WTC11 (cell line): ENCODE data around the gene PARVB. TPM values are rescaled to one million over a fixed set of nuclear protein-coding genes. Genes with fewer than 3 reads are reported as not detected.

ENCODE experiments used
- ATAC-seq: fragments of 200-7000 bp; cut with Tn5 transposase; 2 replicates; pipeline ENCODE4 v1.10.0; 2021; ENCODE audit warnings: mild to moderate bottlenecking, moderate library complexity
- CTCF ChIA-PET: fragments of 300-600 bp; sonication (Branson Sonifier 250); formaldehyde crosslinking; loops from one replicate; lab custom pipeline; 2021; ENCODE audit warnings: antibody characterized with exemption; lab: Charles Lee
- POLR2A ChIA-PET: fragments of 350-600 bp; sonication (Branson Sonifier 250); formaldehyde crosslinking; loops from one replicate; lab custom pipeline; 2021; ENCODE audit warnings: antibody characterized with exemption; lab: Charles Lee
- DNase-seq: peaks from one replicate; pipeline ENCODE4 v3.0.0; 2021; ENCODE audit warnings: low spot score
- H3K27ac Mint-ChIP-seq: 2 replicates; pipeline ENCODE4 v1.8.0; 2021; ENCODE audit warnings: mixed read lengths
- H3K27me3 Mint-ChIP-seq: 2 replicates; pipeline ENCODE4 v1.8.0; 2021; ENCODE audit warnings: low read depth, mild to moderate bottlenecking, moderate library complexity, mixed read lengths
- H3K36me3 Mint-ChIP-seq: 2 replicates; pipeline ENCODE4 v1.8.0; 2021; ENCODE audit warnings: mixed read lengths
- H3K4me1 Mint-ChIP-seq: 2 replicates; pipeline ENCODE4 v1.8.0; 2022; ENCODE audit warnings: mixed read lengths
- H3K4me3 Mint-ChIP-seq: 2 replicates; pipeline ENCODE4 v1.8.0; 2021; ENCODE audit warnings: mild to moderate bottlenecking, moderate library complexity, mixed read lengths
- H3K9me3 Mint-ChIP-seq: 2 replicates; pipeline ENCODE4 v1.8.0; 2021; ENCODE audit warnings: mixed read lengths
- CREB1 ChIP-seq: sonication (generic); formaldehyde crosslinking; IDR thresholded peaks from 2 replicates; pipeline ENCODE4 v1.8.0; 2023; ENCODE audit warnings: mild to moderate bottlenecking, missing genetic modification reagents
- FOXJ3 ChIP-seq: sonication (generic); formaldehyde crosslinking; IDR thresholded peaks from 2 replicates; pipeline ENCODE4 v1.9.0; 2021; ENCODE audit warnings: missing genetic modification reagents, mild to moderate bottlenecking, borderline replicate concordance
- FOXK1 ChIP-seq: sonication (generic); formaldehyde crosslinking; IDR thresholded peaks from 2 replicates; pipeline ENCODE4 v1.8.0; 2022; ENCODE audit warnings: mild to moderate bottlenecking, moderate library complexity, missing genetic modification reagents
- FOXP1 ChIP-seq: sonication (generic); formaldehyde crosslinking; IDR thresholded peaks from 2 replicates; pipeline ENCODE4 v1.8.0; 2022; ENCODE audit warnings: missing genetic modification reagents, mild to moderate bottlenecking, moderate library complexity, borderline replicate concordance
- GABPB1 ChIP-seq: sonication (generic); formaldehyde crosslinking; IDR thresholded peaks from 2 replicates; pipeline ENCODE4 v1.8.1; 2023; ENCODE audit warnings: mild to moderate bottlenecking, missing genetic modification reagents
- NR3C1 ChIP-seq: sonication (generic); formaldehyde crosslinking; conservative IDR thresholded peaks from 2 replicates; pipeline ENCODE4 v1.8.1; 2023; ENCODE audit warnings: low read depth, mild to moderate bottlenecking, missing genetic modification reagents
- PRRX2 ChIP-seq: fragments of 250-450 bp; sonication (Bioruptor Pico); IDR thresholded peaks from 2 replicates; pipeline ENCODE4 v1.8.0; 2021; ENCODE audit warnings: mild to moderate bottlenecking
- SMAD4 ChIP-seq: sonication (generic); formaldehyde crosslinking; IDR thresholded peaks from 2 replicates; pipeline ENCODE4 v1.8.0; 2022; ENCODE audit warnings: mild to moderate bottlenecking, missing genetic modification reagents
- SP1 ChIP-seq: sonication (generic); formaldehyde crosslinking; conservative IDR thresholded peaks from 2 replicates; pipeline ENCODE4 v1.8.1; 2022; ENCODE audit warnings: missing genetic modification reagents
- TEAD4 ChIP-seq: sonication (generic); formaldehyde crosslinking; IDR thresholded peaks from 2 replicates; pipeline ENCODE4 v1.8.0; 2022; ENCODE audit warnings: mild to moderate bottlenecking, missing genetic modification reagents
- ZNF219 ChIP-seq: sonication (generic); formaldehyde crosslinking; IDR thresholded peaks from 2 replicates; pipeline ENCODE4 v1.8.0; 2023; ENCODE audit warnings: missing genetic modification reagents, mild to moderate bottlenecking, borderline replicate concordance
- ZNF232 ChIP-seq: sonication (generic); formaldehyde crosslinking; IDR thresholded peaks from 2 replicates; pipeline ENCODE4 v1.8.0; 2022; ENCODE audit warnings: mild to moderate bottlenecking, missing genetic modification reagents
- total RNA-seq: library from RNA; stranded (reverse); gene quantifications from 3 replicates; pipeline ENCODE4 v1.2.3, GENCODE V29; 2021
- TF ChIP-seq, protein P1 (sequence below): sonication (generic); formaldehyde crosslinking; IDR thresholded peaks from 2 replicates; pipeline ENCODE4 v1.8.0; 2023; ENCODE audit warnings: missing genetic modification reagents, mild to moderate bottlenecking, borderline replicate concordance
- TF ChIP-seq, protein P2 (sequence below): sonication (generic); formaldehyde crosslinking; IDR thresholded peaks from 2 replicates; pipeline ENCODE4 v1.8.0; 2023; ENCODE audit warnings: mild to moderate bottlenecking, missing genetic modification reagents
- TF ChIP-seq, protein P3 (sequence below): sonication (generic); formaldehyde crosslinking; IDR thresholded peaks from 2 replicates; pipeline ENCODE4 v1.8.0; 2022; ENCODE audit warnings: mild to moderate bottlenecking, missing genetic modification reagents
- TF ChIP-seq, protein P4 (sequence below): fragments of 250-450 bp; sonication (Bioruptor Pico); IDR thresholded peaks from 2 replicates; pipeline ENCODE4 v1.8.0; 2021; ENCODE audit warnings: mild to moderate bottlenecking
- TF ChIP-seq, protein P5 (sequence below): sonication (generic); formaldehyde crosslinking; IDR thresholded peaks from 2 replicates; pipeline ENCODE4 v1.8.0; 2022; ENCODE audit warnings: missing genetic modification reagents

Gene PARVB
- total RNA-seq, 1 experiment from 2014 or later = 3.3 TPM

DNA sequence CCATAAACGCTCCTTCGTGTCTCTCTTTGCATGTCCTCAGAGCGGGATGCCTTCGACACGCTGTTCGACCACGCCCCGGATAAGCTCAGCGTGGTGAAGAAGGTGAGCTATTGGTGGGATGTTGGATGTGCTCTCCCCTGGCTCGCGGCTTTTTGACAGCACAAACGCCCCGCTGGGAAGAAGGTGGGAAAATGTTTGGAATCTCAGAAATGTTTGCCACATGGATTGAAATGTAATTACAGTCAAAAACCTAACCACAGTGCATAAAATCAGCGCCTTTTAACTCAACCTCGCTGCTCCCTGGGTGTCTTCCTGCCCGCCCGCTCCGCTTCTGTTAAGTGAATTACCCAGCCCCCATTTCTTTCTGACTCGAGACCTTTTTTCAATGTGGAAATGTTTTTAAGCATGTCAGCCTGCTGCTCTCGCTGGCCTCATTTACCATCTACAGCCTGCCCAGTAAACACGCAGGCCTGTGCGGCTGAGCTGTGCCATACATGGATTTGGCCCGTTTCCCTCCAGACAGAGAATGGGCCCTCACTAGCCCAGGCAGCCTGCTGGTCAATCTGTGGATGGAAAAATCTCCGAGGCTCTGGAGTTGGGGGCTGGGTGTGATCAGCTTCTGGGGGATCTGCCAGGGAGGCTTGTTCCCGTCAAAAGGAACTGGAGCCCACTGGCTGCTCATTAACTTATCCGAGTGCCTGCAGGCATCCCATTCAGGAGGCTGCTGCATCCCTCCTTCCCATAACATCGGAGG, 123.9 kb downstream of the PARVB start (continued):
- TF ChIP-seq, protein P1, sequence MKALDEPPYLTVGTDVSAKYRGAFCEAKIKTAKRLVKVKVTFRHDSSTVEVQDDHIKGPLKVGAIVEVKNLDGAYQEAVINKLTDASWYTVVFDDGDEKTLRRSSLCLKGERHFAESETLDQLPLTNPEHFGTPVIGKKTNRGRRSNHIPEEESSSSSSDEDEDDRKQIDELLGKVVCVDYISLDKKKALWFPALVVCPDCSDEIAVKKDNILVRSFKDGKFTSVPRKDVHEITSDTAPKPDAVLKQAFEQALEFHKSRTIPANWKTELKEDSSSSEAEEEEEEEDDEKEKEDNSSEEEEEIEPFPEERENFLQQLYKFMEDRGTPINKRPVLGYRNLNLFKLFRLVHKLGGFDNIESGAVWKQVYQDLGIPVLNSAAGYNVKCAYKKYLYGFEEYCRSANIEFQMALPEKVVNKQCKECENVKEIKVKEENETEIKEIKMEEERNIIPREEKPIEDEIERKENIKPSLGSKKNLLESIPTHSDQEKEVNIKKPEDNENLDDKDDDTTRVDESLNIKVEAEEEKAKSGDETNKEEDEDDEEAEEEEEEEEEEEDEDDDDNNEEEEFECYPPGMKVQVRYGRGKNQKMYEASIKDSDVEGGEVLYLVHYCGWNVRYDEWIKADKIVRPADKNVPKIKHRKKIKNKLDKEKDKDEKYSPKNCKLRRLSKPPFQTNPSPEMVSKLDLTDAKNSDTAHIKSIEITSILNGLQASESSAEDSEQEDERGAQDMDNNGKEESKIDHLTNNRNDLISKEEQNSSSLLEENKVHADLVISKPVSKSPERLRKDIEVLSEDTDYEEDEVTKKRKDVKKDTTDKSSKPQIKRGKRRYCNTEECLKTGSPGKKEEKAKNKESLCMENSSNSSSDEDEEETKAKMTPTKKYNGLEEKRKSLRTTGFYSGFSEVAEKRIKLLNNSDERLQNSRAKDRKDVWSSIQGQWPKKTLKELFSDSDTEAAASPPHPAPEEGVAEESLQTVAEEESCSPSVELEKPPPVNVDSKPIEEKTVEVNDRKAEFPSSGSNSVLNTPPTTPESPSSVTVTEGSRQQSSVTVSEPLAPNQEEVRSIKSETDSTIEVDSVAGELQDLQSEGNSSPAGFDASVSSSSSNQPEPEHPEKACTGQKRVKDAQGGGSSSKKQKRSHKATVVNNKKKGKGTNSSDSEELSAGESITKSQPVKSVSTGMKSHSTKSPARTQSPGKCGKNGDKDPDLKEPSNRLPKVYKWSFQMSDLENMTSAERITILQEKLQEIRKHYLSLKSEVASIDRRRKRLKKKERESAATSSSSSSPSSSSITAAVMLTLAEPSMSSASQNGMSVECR (CRISPR knock-in tag) = no peak
- TF ChIP-seq, protein P2, sequence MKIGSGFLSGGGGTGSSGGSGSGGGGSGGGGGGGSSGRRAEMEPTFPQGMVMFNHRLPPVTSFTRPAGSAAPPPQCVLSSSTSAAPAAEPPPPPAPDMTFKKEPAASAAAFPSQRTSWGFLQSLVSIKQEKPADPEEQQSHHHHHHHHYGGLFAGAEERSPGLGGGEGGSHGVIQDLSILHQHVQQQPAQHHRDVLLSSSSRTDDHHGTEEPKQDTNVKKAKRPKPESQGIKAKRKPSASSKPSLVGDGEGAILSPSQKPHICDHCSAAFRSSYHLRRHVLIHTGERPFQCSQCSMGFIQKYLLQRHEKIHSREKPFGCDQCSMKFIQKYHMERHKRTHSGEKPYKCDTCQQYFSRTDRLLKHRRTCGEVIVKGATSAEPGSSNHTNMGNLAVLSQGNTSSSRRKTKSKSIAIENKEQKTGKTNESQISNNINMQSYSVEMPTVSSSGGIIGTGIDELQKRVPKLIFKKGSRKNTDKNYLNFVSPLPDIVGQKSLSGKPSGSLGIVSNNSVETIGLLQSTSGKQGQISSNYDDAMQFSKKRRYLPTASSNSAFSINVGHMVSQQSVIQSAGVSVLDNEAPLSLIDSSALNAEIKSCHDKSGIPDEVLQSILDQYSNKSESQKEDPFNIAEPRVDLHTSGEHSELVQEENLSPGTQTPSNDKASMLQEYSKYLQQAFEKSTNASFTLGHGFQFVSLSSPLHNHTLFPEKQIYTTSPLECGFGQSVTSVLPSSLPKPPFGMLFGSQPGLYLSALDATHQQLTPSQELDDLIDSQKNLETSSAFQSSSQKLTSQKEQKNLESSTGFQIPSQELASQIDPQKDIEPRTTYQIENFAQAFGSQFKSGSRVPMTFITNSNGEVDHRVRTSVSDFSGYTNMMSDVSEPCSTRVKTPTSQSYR (CRISPR knock-in tag) = peak; percentile 69
- TF ChIP-seq CREB1 (CRISPR knock-in tag) (peak; percentile 65; the same call in 1 of the 2 replicates), FOXP1 (peak; percentile 48; the same call in 1 of the 2 replicates), TEAD4 (CRISPR knock-in tag) (peak; percentile 81; the same call in 1 of the 2 replicates), SMAD4 (CRISPR knock-in tag) (no peak)
- TF ChIP-seq, protein P3, sequence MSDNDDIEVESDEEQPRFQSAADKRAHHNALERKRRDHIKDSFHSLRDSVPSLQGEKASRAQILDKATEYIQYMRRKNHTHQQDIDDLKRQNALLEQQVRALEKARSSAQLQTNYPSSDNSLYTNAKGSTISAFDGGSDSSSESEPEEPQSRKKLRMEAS (CRISPR knock-in tag) = peak; percentile 90
- TF ChIP-seq, protein P4, sequence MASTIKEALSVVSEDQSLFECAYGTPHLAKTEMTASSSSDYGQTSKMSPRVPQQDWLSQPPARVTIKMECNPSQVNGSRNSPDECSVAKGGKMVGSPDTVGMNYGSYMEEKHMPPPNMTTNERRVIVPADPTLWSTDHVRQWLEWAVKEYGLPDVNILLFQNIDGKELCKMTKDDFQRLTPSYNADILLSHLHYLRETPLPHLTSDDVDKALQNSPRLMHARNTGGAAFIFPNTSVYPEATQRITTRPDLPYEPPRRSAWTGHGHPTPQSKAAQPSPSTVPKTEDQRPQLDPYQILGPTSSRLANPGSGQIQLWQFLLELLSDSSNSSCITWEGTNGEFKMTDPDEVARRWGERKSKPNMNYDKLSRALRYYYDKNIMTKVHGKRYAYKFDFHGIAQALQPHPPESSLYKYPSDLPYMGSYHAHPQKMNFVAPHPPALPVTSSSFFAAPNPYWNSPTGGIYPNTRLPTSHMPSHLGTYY = 0 out of 2 replicates have a peak, but pooled peaks have one; percentile 15
- TF ChIP-seq, all 79 proteins: peak for 15

DNA sequence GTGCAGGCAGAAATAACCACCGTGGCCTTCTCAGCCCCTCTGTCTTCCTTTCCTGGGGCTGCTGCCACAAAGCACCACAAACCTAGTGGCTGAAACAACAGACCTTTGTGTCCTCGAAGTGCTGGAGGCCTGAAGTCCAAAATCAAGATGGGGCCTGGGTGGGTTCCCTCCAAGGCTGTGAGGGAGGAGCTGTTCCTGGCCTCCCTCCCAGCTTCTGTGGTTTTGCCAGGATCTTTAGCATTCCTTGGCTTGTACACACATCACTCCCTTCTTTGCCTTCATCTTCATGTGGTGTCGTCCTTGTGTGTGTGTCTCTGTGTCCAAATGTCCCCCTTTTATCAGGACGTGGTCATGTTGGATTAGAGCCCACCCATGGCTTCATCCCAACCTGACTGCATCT, 127.6 kb downstream of the PARVB start:
- ChIA-PET CTCF (interaction anchor here (1.9 kb wide), 1 partner anchor 66 kb away, joined by 5 read pairs; no protein-coding TSS in a partner anchor), POLR2A (no interaction called here)
- no peak overlapping the region for H3K4me3 Mint-ChIP-seq
- peaks cover 36% of the 10 kb centered on the region for H3K4me1 Mint-ChIP-seq
- no peak overlapping the region for H3K27ac Mint-ChIP-seq
- TF ChIP-seq FOXK1 (CRISPR knock-in tag) (no peak), PRRX2 (CRISPR knock-in tag) (no peak), GABPB1 (CRISPR knock-in tag) (no peak), SP1 (CRISPR knock-in tag) (no peak), FOXJ3 (CRISPR knock-in tag) (no peak), ZNF232 (CRISPR knock-in tag) (no peak), ZNF219 (no peak), NR3C1 (CRISPR knock-in tag) (no peak)
- TF ChIP-seq, protein P5, sequence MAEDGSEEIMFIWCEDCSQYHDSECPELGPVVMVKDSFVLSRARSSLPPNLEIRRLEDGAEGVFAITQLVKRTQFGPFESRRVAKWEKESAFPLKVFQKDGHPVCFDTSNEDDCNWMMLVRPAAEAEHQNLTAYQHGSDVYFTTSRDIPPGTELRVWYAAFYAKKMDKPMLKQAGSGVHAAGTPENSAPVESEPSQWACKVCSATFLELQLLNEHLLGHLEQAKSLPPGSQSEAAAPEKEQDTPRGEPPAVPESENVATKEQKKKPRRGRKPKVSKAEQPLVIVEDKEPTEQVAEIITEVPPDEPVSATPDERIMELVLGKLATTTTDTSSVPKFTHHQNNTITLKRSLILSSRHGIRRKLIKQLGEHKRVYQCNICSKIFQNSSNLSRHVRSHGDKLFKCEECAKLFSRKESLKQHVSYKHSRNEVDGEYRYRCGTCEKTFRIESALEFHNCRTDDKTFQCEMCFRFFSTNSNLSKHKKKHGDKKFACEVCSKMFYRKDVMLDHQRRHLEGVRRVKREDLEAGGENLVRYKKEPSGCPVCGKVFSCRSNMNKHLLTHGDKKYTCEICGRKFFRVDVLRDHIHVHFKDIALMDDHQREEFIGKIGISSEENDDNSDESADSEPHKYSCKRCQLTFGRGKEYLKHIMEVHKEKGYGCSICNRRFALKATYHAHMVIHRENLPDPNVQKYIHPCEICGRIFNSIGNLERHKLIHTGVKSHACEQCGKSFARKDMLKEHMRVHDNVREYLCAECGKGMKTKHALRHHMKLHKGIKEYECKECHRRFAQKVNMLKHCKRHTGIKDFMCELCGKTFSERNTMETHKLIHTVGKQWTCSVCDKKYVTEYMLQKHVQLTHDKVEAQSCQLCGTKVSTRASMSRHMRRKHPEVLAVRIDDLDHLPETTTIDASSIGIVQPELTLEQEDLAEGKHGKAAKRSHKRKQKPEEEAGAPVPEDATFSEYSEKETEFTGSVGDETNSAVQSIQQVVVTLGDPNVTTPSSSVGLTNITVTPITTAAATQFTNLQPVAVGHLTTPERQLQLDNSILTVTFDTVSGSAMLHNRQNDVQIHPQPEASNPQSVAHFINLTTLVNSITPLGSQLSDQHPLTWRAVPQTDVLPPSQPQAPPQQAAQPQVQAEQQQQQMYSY (CRISPR knock-in tag) = no peak
- DNase-seq (no peak), ATAC-seq (no peak)
- no peaks in the 10 kb centered on the region; the same call in 1 of the 2 replicates for H3K27me3 Mint-ChIP-seq
- no peaks in the 10 kb centered on the region for H3K9me3 Mint-ChIP-seq
- no peaks in the 10 kb centered on the region for H3K36me3 Mint-ChIP-seq
